ENCODE data around the gene MEMO1. TPM values are rescaled to one million over a fixed set of nuclear protein-coding genes. Genes with fewer than 3 reads are reported as not detected.

Gene MEMO1
- total RNA-seq, 1 donor from 2014 or later, result 59.6 TPM

- Mint-ChIP-seq H3K36me3 (ENCODE audit: low read depth, unreplicated experiment) (no peaks in the 10 kb centered on the region), H3K9me3 (ENCODE audit: unreplicated experiment) (no peaks in the 10 kb centered on the region), H3K4me3 (ENCODE audit: unreplicated experiment) (no peak overlapping the region), H3K4me1 (ENCODE audit: unreplicated experiment) (peaks cover 10% of the 10 kb centered on the region), H3K27ac (ENCODE audit: unreplicated experiment) (no peak overlapping the region), H3K27me3 (ENCODE audit: unreplicated experiment) (no peaks in the 10 kb centered on the region)
- no peak for DNase-seq (ENCODE audit: low spot score)
- TF ChIP-seq, protein P1, sequence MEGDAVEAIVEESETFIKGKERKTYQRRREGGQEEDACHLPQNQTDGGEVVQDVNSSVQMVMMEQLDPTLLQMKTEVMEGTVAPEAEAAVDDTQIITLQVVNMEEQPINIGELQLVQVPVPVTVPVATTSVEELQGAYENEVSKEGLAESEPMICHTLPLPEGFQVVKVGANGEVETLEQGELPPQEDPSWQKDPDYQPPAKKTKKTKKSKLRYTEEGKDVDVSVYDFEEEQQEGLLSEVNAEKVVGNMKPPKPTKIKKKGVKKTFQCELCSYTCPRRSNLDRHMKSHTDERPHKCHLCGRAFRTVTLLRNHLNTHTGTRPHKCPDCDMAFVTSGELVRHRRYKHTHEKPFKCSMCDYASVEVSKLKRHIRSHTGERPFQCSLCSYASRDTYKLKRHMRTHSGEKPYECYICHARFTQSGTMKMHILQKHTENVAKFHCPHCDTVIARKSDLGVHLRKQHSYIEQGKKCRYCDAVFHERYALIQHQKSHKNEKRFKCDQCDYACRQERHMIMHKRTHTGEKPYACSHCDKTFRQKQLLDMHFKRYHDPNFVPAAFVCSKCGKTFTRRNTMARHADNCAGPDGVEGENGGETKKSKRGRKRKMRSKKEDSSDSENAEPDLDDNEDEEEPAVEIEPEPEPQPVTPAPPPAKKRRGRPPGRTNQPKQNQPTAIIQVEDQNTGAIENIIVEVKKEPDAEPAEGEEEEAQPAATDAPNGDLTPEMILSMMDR (IDR thresholded peaks at IDR 0.05; ENCODE audit: unreplicated experiment), result no peak
These were observed 69.9 kb downstream of the MEMO1 start for GRCh38 chr2:31940920-31941319.

GRCh38 chr2:31937741-31938140, 73.1 kb downstream of the MEMO1 start:
- Mint-ChIP-seq H3K27ac (ENCODE audit: unreplicated experiment) (no peak overlapping the region), H3K27me3 (ENCODE audit: unreplicated experiment) (no peaks in the 10 kb centered on the region), H3K9me3 (ENCODE audit: unreplicated experiment) (no peaks in the 10 kb centered on the region), H3K4me3 (ENCODE audit: unreplicated experiment) (no peak overlapping the region), H3K36me3 (ENCODE audit: low read depth, unreplicated experiment) (no peaks in the 10 kb centered on the region), H3K4me1 (ENCODE audit: unreplicated experiment) (no peaks in the 10 kb centered on the region)
- no peak for DNase-seq (ENCODE audit: low spot score)
- TF ChIP-seq, protein P1 (IDR thresholded peaks at IDR 0.05; ENCODE audit: unreplicated experiment), result no peak

- H3K4me3 Mint-ChIP-seq (ENCODE audit: unreplicated experiment), result no peak overlapping the region
- TF ChIP-seq, protein P1 (IDR thresholded peaks at IDR 0.05; ENCODE audit: unreplicated experiment), result no peak
- H3K4me1 Mint-ChIP-seq (ENCODE audit: unreplicated experiment), result no peaks in the 10 kb centered on the region
- no peak for DNase-seq (ENCODE audit: low spot score)
- no peaks in the 10 kb centered on the region for H3K9me3 Mint-ChIP-seq (ENCODE audit: unreplicated experiment)
- H3K27ac Mint-ChIP-seq (ENCODE audit: unreplicated experiment), result no peak overlapping the region
- H3K27me3 Mint-ChIP-seq (ENCODE audit: unreplicated experiment), result no peaks in the 10 kb centered on the region
- H3K36me3 Mint-ChIP-seq (ENCODE audit: low read depth, unreplicated experiment), result no peaks in the 10 kb centered on the region
These were observed 75.4 kb downstream of the MEMO1 start for GRCh38 chr2:31935370-31935769.

GRCh38 chr2:31933066-31933465, 77.7 kb downstream of the MEMO1 start:
- H3K27me3 Mint-ChIP-seq (ENCODE audit: unreplicated experiment), result no peaks in the 10 kb centered on the region
- no peak for DNase-seq (ENCODE audit: low spot score)
- TF ChIP-seq, protein P1 (IDR thresholded peaks at IDR 0.05; ENCODE audit: unreplicated experiment), result no peak
- no peaks in the 10 kb centered on the region for H3K4me1 Mint-ChIP-seq (ENCODE audit: unreplicated experiment)
- no peak overlapping the region for H3K27ac Mint-ChIP-seq (ENCODE audit: unreplicated experiment)
- no peak overlapping the region for H3K4me3 Mint-ChIP-seq (ENCODE audit: unreplicated experiment)
- H3K9me3 Mint-ChIP-seq (ENCODE audit: unreplicated experiment), result no peaks in the 10 kb centered on the region
- H3K36me3 Mint-ChIP-seq (ENCODE audit: low read depth, unreplicated experiment), result no peaks in the 10 kb centered on the region

DNA sequence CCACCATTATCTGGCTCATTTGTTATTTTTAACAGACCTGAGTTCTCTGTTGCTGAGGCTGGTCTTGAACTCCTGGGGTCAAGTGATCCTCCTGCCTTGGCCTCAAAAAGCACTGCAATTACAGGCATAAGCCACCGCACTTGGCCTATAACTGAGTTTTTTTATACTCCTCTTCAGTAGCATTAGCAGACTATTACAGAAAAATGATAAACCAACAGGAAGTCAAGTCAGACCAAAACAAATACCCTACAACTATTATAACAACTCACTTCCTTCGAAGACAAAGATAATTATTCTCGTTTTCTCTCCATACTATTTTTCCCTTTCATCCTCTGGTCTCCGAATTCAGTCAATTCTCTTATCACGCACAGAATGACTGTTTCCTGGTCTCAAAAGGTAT, 78.2 kb downstream of the MEMO1 start:
- Mint-ChIP-seq H3K9me3 (ENCODE audit: unreplicated experiment) (no peaks in the 10 kb centered on the region), H3K4me1 (ENCODE audit: unreplicated experiment) (no peaks in the 10 kb centered on the region), H3K27me3 (ENCODE audit: unreplicated experiment) (no peaks in the 10 kb centered on the region), H3K27ac (ENCODE audit: unreplicated experiment) (no peak overlapping the region), H3K36me3 (ENCODE audit: low read depth, unreplicated experiment) (no peaks in the 10 kb centered on the region), H3K4me3 (ENCODE audit: unreplicated experiment) (no peak overlapping the region)
- DNase-seq (ENCODE audit: low spot score), result no peak
- TF ChIP-seq, protein P1 (IDR thresholded peaks at IDR 0.05; ENCODE audit: unreplicated experiment), result no peak
